ENCODE data around the gene PEA15. TPM values are rescaled to one million over a fixed set of nuclear protein-coding genes. Genes with fewer than 3 reads are reported as not detected.

PEA15 gene
- total RNA-seq, 1 experiment from 2014 or later, result 94.3 TPM

DNA sequence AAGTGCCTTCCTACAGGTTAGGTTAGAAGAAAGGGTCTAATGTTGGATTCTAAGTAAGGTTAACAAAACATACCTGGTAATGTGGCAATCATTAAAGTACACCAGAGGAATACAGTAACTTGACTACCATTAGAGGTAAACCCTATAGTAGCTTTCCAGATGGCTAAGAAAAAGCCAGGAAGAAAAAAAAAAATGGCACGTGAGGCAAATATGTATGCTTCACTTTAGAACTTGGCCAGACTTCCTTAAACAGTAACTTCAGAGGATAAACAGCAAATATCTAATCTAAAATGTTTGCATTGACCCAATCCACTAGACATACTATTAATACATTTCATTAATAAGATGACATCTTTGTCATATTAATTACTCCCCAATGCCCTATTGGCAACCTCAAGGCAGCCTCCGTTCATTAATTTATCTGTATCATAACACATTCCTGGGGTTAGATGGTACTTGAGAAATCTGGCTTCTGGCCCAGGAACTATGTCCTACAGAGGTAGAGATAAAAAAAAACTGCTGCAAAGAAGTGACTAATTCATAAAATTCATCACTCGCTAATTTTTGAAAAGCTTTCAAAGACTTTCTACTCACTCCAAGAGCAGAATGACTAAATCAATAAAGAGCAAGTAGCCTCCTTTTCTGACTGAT, 51.3 kb downstream of the PEA15 start:
- in situ Hi-C loops (cut with HindIII; ENCODE audit: low pct_unique_long_range_greater_than_20kb, low sequenced_read_pairs), result no loop called here
- Histone ChIP-seq H3K9me3 (ENCODE audit: control insufficient read depth, insufficient read depth, low read depth, low read length) (no peaks in the 10 kb centered on the region), H3K4me1 (ENCODE audit: control insufficient read depth, insufficient read depth, low read length) (peaks cover 23% of the 10 kb centered on the region), H3K27ac (ENCODE audit: low read length) (no peak overlapping the region), H3K4me3 (ENCODE audit: low read depth in 2 of 2, low read length in 2 of 2) (no peak overlapping the region), H3K36me3 (ENCODE audit: control insufficient read depth, insufficient read depth, low read length) (no peaks in the 10 kb centered on the region; the same call in none of the 2 replicates), H3K27me3 (ENCODE audit: control insufficient read depth, insufficient read depth, low read length) (no peaks in the 10 kb centered on the region)
- BruUV-seq (replicated peaks), result no TSS peak
- POLR2A ChIA-PET, result interaction anchor here (0.7 kb wide), 1 partner anchor 32 kb away, joined by 11 read pairs; no protein-coding TSS in a partner anchor
- CTCF ChIA-PET, result no interaction called here
- intact Hi-C loops (cut with micrococcal nuclease; ENCODE audit: unreplicated experiment), result no loop called here
- no peak for TF ChIP-seq POLR2AphosphoS5 (IDR thresholded peaks at IDR 0.05; ENCODE audit: low read depth, low read length)
- TF ChIP-seq, protein P1, sequence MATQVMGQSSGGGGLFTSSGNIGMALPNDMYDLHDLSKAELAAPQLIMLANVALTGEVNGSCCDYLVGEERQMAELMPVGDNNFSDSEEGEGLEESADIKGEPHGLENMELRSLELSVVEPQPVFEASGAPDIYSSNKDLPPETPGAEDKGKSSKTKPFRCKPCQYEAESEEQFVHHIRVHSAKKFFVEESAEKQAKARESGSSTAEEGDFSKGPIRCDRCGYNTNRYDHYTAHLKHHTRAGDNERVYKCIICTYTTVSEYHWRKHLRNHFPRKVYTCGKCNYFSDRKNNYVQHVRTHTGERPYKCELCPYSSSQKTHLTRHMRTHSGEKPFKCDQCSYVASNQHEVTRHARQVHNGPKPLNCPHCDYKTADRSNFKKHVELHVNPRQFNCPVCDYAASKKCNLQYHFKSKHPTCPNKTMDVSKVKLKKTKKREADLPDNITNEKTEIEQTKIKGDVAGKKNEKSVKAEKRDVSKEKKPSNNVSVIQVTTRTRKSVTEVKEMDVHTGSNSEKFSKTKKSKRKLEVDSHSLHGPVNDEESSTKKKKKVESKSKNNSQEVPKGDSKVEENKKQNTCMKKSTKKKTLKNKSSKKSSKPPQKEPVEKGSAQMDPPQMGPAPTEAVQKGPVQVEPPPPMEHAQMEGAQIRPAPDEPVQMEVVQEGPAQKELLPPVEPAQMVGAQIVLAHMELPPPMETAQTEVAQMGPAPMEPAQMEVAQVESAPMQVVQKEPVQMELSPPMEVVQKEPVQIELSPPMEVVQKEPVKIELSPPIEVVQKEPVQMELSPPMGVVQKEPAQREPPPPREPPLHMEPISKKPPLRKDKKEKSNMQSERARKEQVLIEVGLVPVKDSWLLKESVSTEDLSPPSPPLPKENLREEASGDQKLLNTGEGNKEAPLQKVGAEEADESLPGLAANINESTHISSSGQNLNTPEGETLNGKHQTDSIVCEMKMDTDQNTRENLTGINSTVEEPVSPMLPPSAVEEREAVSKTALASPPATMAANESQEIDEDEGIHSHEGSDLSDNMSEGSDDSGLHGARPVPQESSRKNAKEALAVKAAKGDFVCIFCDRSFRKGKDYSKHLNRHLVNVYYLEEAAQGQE (IDR thresholded peaks at IDR 0.05; ENCODE audit: insufficient read depth in 1 of 2, low read depth in 2 of 2, low read length in 1 of 2), result no peak
- TF ChIP-seq, protein P2, sequence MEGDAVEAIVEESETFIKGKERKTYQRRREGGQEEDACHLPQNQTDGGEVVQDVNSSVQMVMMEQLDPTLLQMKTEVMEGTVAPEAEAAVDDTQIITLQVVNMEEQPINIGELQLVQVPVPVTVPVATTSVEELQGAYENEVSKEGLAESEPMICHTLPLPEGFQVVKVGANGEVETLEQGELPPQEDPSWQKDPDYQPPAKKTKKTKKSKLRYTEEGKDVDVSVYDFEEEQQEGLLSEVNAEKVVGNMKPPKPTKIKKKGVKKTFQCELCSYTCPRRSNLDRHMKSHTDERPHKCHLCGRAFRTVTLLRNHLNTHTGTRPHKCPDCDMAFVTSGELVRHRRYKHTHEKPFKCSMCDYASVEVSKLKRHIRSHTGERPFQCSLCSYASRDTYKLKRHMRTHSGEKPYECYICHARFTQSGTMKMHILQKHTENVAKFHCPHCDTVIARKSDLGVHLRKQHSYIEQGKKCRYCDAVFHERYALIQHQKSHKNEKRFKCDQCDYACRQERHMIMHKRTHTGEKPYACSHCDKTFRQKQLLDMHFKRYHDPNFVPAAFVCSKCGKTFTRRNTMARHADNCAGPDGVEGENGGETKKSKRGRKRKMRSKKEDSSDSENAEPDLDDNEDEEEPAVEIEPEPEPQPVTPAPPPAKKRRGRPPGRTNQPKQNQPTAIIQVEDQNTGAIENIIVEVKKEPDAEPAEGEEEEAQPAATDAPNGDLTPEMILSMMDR (IDR thresholded peaks at IDR 0.05), result no peak
- TF ChIP-seq TCF7L2 (IDR thresholded peaks at IDR 0.05; ENCODE audit: low read depth, low read length), result no peak
- TF ChIP-seq SIN3A (IDR thresholded peaks at IDR 0.05; ENCODE audit: borderline replicate concordance, insufficient read depth, low read depth, low read length), result no peak
- no peak for DNase-seq (ENCODE audit: low read depth, low spot score)
- ATAC-seq, result no peak

DNA sequence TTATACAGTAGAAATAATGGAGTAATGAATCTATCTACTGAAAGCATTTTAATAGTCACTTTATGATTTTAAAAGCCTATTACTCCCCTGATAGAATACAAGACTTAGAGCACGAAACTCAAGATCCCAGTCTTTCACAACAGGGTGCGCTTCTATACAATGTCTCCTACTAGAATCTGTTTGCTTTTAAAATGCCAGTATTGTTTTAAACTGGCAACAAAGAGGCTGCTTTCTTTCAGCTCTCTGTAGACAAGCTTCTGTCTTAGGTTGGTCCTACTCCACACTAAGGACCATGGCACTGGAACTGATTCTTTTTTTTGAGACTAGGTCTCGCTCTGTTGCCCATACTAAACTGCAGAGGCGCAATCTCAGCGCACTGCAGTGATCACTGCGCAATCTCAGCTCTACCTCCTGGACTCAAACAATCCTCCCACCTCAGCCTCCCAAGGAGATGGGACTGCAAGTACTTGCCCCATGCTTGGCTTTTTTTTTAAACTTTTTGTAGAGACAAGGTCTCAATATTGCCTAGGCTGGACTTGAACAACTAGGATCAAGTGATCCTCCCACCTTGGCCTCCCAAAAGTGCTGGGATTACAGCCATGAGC, 52.3 kb downstream of the PEA15 start:
- BruUV-seq (replicated peaks), result no TSS peak
- H3K4me1 ChIP-seq (ENCODE audit: control insufficient read depth, insufficient read depth, low read length), result peaks cover 23% of the 10 kb centered on the region
- no peak overlapping the region for H3K4me3 ChIP-seq (ENCODE audit: low read depth in 2 of 2, low read length in 2 of 2)
- no peak overlapping the region for H3K27ac ChIP-seq (ENCODE audit: low read length)
- in situ Hi-C loops (cut with HindIII; ENCODE audit: low pct_unique_long_range_greater_than_20kb, low sequenced_read_pairs) (no loop called here), intact Hi-C loops (cut with micrococcal nuclease; ENCODE audit: unreplicated experiment) (no loop called here)
- DNase-seq (ENCODE audit: low read depth, low spot score) (no peak), ATAC-seq (no peak)
- no peaks in the 10 kb centered on the region; the same call in none of the 2 replicates for H3K36me3 ChIP-seq (ENCODE audit: control insufficient read depth, insufficient read depth, low read length)
- CTCF ChIA-PET, result no interaction called here
- TF ChIP-seq, protein P1 (IDR thresholded peaks at IDR 0.05; ENCODE audit: insufficient read depth in 1 of 2, low read depth in 2 of 2, low read length in 1 of 2), result no peak
- TF ChIP-seq, protein P2 (IDR thresholded peaks at IDR 0.05), result no peak
- no peak for TF ChIP-seq TCF7L2 (IDR thresholded peaks at IDR 0.05; ENCODE audit: low read depth, low read length)
- TF ChIP-seq POLR2AphosphoS5 (IDR thresholded peaks at IDR 0.05; ENCODE audit: low read depth, low read length), result no peak
- TF ChIP-seq SIN3A (IDR thresholded peaks at IDR 0.05; ENCODE audit: borderline replicate concordance, insufficient read depth, low read depth, low read length), result no peak
- POLR2A ChIA-PET, result no interaction called here
- no peaks in the 10 kb centered on the region for H3K27me3 ChIP-seq (ENCODE audit: control insufficient read depth, insufficient read depth, low read length)
- no peaks in the 10 kb centered on the region for H3K9me3 ChIP-seq (ENCODE audit: control insufficient read depth, insufficient read depth, low read depth, low read length)
